DOHH2 (cell line): ENCODE data around the gene KCNQ1.

Source experiments
- H3F3A ChIP-seq: fragments of 200-600 bp; sonication (generic), shearing (Covaris generic); 2 replicates; pipeline ENCODE4 v1.6.0; 2016; ENCODE audit warnings: antibody characterized with exemption, mild to moderate bottlenecking; ENCODE audit not compliant: control insufficient read depth, insufficient read depth
- H3K27ac ChIP-seq: fragments of 200-600 bp; sonication (generic); 2 replicates; pipeline ENCODE4 v1.5.1; 2014; ENCODE audit warnings: low read depth, mild to moderate bottlenecking, low read length, moderate library complexity
- H3K27me3 ChIP-seq: fragments of 200-600 bp; sonication (generic); 2 replicates; pipeline ENCODE4 v1.6.1; 2014; ENCODE audit warnings: mild to moderate bottlenecking, low read length, mixed read lengths; ENCODE audit not compliant: control insufficient read depth
- H3K36me3 ChIP-seq: fragments of 200-600 bp; sonication (generic); 2 replicates; pipeline ENCODE4 v1.6.1; 2014; ENCODE audit warnings: mild to moderate bottlenecking, low read length, moderate library complexity, mixed read lengths; ENCODE audit not compliant: control insufficient read depth
- H3K4me1 ChIP-seq: fragments of 200-600 bp; sonication (generic); 2 replicates; pipeline ENCODE4 v1.6.1; 2014; ENCODE audit warnings: mild to moderate bottlenecking, low read length, mixed read lengths; ENCODE audit not compliant: control insufficient read depth
- H3K4me2 ChIP-seq: fragments of 200-600 bp; sonication (generic); 2 replicates; pipeline ENCODE4 v1.6.0; 2014; ENCODE audit warnings: mild to moderate bottlenecking, low read length, moderate library complexity
- H3K4me3 ChIP-seq: fragments of 200-600 bp; sonication (generic); 2 replicates; pipeline ENCODE4 v1.5.1; 2014; ENCODE audit warnings: mild to moderate bottlenecking, low read length, mixed read lengths
- H3K79me2 ChIP-seq: fragments of 200-600 bp; sonication (generic); 2 replicates; pipeline ENCODE4 v1.6.1; 2014; ENCODE audit warnings: mild to moderate bottlenecking, low read length, mixed read lengths; ENCODE audit not compliant: control insufficient read depth
- H3K9me2 ChIP-seq: fragments of 200-600 bp; sonication (generic); replicated peaks from 2 replicates; pipeline ENCODE4 v1.6.1; 2014; ENCODE audit warnings: mild to moderate bottlenecking, low read length, mixed read lengths; ENCODE audit not compliant: control insufficient read depth
- H3K9me3 ChIP-seq: fragments of 200-600 bp; sonication (generic); 2 replicates; pipeline ENCODE4 v1.6.1; 2014; ENCODE audit warnings: antibody characterized with exemption, low read length, mixed read lengths; ENCODE audit not compliant: control insufficient read depth, insufficient read depth
- H4K20me1 ChIP-seq: fragments of 200-600 bp; sonication (generic); 2 replicates; pipeline ENCODE4 v1.6.0; 2014; ENCODE audit warnings: low read depth, mild to moderate bottlenecking, antibody characterized with exemption, low read length, moderate library complexity; ENCODE audit not compliant: control insufficient read depth, insufficient read depth
- CTCF ChIP-seq: fragments of 200-600 bp; sonication (generic); IDR thresholded peaks from one replicate; pipeline ENCODE4 v1.5.1; 2014; ENCODE audit warnings: antibody characterized with exemption, mild to moderate bottlenecking, low read depth, low read length; ENCODE audit not compliant: poor library complexity, severe bottlenecking
- EZH2phosphoT487 ChIP-seq: fragments of 200-600 bp; sonication (generic); IDR thresholded peaks from 2 replicates; pipeline ENCODE4 v1.6.1; 2017; ENCODE audit warnings: borderline replicate concordance, mild to moderate bottlenecking, antibody characterized with exemption, low read length, moderate library complexity, mixed read lengths

KCNQ1 gene

DNA sequence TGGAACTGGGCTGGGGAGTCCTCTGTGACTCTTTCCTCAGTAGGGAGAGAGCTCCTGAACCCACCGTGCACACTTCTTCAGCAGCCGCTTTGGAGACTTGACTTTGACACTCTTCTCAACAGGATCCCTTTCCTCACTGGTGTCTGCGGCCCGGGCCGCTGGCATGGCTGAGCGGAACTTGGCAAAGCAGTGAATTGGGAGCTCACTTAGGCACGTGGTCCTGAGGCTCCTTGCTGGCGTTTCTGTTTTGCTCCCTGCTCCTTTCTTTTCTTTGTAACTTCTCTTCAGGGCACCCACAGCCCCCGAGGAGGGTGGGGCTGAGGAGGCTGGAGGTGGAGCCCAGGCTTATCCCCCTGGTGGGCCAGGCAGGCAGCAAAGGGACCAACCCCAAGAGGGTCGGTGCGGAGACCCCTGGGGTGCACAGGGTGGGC is 263.4 kb downstream of the KCNQ1 start:
- Histone ChIP-seq H3K79me2 (no peaks in the 10 kb centered on the region), H3K9me2 (no peaks in the 10 kb centered on the region), H3K4me3 (no peak overlapping the region), H3F3A (no peaks in the 10 kb centered on the region), H3K27ac (no peak overlapping the region), H3K4me2 (no peak overlapping the region), H3K27me3 (no peaks in the 10 kb centered on the region), H3K36me3 (no peaks in the 10 kb centered on the region), H3K4me1 (peaks cover 12% of the 10 kb centered on the region), H4K20me1 (no peaks in the 10 kb centered on the region), H3K9me3 (no peaks in the 10 kb centered on the region)
- no peak for TF ChIP-seq CTCF
- TF ChIP-seq EZH2phosphoT487, result no peak

DNA sequence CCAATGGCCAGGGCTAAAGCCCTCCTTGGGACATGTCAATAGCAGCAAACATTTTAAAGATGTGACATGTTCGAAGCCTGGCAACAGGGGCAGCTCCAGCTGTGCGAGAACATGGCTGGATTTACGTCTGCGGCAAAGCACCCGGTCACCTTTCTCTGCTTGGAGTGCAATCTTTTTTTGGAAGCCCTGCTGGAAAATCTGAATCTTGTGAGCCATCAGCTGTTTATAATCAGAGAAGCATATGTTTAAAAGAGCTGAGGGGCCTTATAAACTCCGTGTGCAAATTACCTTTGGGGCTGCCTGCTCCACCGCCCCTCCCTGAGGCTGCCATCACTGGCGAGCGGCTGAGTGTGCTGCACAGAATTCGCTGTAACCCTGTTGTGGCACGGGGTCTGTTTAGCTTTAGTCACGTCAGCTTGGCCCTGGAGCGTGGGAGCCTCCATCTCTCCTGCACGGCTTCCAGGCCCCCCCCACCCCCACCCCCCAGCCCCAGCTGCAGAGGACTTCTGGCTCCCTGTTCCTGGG is 264.0 kb downstream of the KCNQ1 start:
- Histone ChIP-seq H3K36me3 (no peaks in the 10 kb centered on the region), H3K27me3 (no peaks in the 10 kb centered on the region), H3K4me1 (peaks cover 6% of the 10 kb centered on the region), H3F3A (no peaks in the 10 kb centered on the region), H3K9me3 (no peaks in the 10 kb centered on the region), H4K20me1 (no peaks in the 10 kb centered on the region), H3K4me3 (no peak overlapping the region), H3K9me2 (no peaks in the 10 kb centered on the region), H3K27ac (no peak overlapping the region), H3K4me2 (no peak overlapping the region), H3K79me2 (no peaks in the 10 kb centered on the region)
- no peak for TF ChIP-seq EZH2phosphoT487
- no peak for TF ChIP-seq CTCF

GRCh38 chr11:2709429-2709828 is 264.6 kb downstream of the KCNQ1 start:
- no peaks in the 10 kb centered on the region for H3K36me3 ChIP-seq
- no peaks in the 10 kb centered on the region for H4K20me1 ChIP-seq
- no peak overlapping the region for H3K27ac ChIP-seq
- H3K27me3 ChIP-seq, result no peaks in the 10 kb centered on the region
- no peaks in the 10 kb centered on the region for H3K79me2 ChIP-seq
- H3K9me2 ChIP-seq, result no peaks in the 10 kb centered on the region
- H3K9me3 ChIP-seq, result no peaks in the 10 kb centered on the region
- H3K4me1 ChIP-seq, result no peaks in the 10 kb centered on the region
- H3F3A ChIP-seq, result no peaks in the 10 kb centered on the region
- TF ChIP-seq CTCF (no peak), EZH2phosphoT487 (no peak)
- no peak overlapping the region for H3K4me2 ChIP-seq
- H3K4me3 ChIP-seq, result no peak overlapping the region
